ENCODE data around the gene TMEM144.

The TMEM144 gene

DNA sequence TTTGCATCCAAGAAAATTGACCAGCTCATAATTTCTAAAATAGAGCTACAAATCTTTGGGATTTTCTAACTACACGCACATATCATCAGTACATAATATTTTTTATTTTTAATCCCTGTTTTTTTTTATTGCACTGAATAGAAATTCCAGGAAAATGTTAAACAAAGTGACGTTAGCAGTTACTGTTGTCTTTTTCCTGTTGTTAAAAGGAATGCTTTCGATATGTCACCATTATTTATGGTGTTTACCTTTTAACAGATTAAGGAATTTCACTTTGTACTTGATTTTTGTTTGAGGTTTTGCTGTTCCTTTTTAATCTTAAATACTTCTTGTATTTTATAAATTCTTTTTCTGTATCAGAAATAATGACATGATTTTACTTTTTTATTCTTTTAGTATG is 89.7 kb downstream of the TMEM144 start:
- no peak for DNase-seq (ENCODE audit: low spot score)

DNA sequence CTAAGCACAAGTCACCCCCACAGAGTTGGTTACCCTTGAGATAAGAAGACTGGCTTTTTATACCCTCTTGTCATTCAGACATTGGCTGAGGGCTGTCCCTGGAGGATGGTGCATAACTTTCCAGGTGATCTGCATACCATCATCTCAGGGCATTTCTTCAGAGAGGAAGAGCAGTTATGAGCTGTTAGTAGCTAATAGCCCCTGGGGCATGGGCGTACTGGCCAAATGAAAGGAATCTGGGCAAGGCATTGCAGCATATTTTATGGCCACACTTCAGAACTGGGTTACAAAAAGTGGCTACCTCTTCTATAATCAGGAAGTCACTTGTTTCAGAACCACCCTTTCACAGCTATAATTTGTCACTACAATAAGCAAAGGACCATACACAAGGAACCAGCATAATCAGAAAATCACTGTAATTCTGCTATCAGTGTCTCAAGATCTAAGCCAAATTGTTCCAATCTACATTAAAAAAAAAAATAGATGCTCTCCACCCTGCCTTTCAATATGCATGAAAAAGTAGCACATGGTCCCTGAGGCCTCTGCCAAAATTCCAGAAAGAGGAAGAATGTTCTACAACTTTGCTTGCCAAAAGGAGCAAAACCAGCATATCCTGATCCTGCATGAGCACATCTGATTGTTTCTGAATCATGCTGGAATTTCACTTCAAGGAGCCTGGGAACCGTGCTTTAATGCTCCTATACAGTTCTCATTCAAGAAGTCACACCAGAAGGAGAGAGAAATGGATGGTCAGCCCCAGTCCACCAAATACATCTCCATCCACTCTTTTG is 92.0 kb downstream of the TMEM144 start:
- no peak for DNase-seq (ENCODE audit: low spot score)

DNA sequence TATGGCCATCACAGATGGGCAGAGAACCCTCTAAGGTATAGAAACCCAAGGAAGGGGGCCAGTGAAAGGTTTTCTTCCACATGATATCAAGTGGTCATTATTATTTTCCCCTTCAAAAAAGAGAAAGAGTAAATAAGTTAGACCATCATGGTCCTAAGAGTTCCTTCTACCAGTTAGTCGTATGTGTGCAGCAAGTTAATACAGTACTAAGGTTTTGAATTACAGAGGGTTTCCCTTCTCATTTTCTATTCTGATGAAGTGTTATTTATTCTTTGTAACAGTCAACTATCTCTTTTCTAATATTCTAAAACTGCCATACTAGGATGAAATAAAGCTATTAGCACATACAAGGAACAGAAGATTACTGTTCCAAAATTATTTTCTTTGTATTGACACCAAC is 94.4 kb downstream of the TMEM144 start:
- no peak for DNase-seq (ENCODE audit: low spot score)

All from CD4-positive, alpha-beta T cell treated with Interleukin-15 for 4 hours (primary cell).